SU-DHL-6 (cell line): Measurements from ENCODE around the gene TRIM24.

Source experiments
- EZH2phosphoT487 ChIP-seq: fragments of 200-600 bp; sonication (generic), shearing (Covaris generic); conservative IDR thresholded peaks from 2 replicates; pipeline ENCODE4 v1.6.1; 2018; ENCODE audit warnings: mild to moderate bottlenecking, antibody characterized with exemption, low read length, moderate library complexity, mixed read lengths
- TF ChIP-seq, protein P1 (sequence below): fragments of 200-600 bp; sonication (generic); IDR thresholded peaks from one replicate; pipeline ENCODE4 v1.5.1; 2017; ENCODE audit warnings: antibody characterized with exemption, mild to moderate bottlenecking, low read length, moderate library complexity; ENCODE audit not compliant: insufficient read depth, poor library complexity, severe bottlenecking

DNA sequence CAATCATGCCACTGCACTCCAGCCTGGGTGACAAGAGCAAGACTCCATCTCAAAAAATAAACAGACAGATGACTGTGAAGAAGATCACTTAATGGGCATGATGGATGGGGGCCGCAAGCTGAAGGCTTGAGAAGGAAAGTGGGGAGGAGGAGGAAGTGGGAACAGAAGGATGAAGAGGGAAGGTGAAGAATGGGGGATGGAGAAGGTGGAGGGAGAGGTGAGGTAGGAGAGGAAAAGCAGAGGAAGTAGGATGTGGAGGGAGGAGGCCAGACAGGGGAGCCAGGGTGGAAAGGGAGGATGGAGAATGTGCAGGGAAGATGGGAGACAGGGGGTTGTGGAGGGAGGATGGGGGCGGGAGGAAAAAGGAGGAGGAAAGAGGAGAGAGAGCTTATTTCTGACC lies 172.3 kb downstream of the TRIM24 start:
- TF ChIP-seq, protein P1, sequence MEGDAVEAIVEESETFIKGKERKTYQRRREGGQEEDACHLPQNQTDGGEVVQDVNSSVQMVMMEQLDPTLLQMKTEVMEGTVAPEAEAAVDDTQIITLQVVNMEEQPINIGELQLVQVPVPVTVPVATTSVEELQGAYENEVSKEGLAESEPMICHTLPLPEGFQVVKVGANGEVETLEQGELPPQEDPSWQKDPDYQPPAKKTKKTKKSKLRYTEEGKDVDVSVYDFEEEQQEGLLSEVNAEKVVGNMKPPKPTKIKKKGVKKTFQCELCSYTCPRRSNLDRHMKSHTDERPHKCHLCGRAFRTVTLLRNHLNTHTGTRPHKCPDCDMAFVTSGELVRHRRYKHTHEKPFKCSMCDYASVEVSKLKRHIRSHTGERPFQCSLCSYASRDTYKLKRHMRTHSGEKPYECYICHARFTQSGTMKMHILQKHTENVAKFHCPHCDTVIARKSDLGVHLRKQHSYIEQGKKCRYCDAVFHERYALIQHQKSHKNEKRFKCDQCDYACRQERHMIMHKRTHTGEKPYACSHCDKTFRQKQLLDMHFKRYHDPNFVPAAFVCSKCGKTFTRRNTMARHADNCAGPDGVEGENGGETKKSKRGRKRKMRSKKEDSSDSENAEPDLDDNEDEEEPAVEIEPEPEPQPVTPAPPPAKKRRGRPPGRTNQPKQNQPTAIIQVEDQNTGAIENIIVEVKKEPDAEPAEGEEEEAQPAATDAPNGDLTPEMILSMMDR: no peak
- TF ChIP-seq EZH2phosphoT487: no peak
